Pancreas (tissue), 10 donors: ENCODE results near the gene NUDT14. TPM values are rescaled to one million over a fixed set of nuclear protein-coding genes. Genes with fewer than 3 reads are reported as not detected.

ENCODE experiments used
- ATAC-seq, 4 donors: fragments of 200-7000 bp; cut with Tn5 transposase; one replicate each; pipeline versions ENCODE4 v1.8.0 to v1.9.1; 2020; ENCODE audit warnings: mild to moderate bottlenecking in 4 of 4, moderate library complexity in 4 of 4
- DNase-seq, 6 donors: peaks; one replicate each; pipeline ENCODE4 v3.0.0-alpha.2; 2020
- FAIRE-seq: peaks from 2 replicates; lab custom pipeline; 2012; peaks lifted over from hg19 to GRCh38; lab: Jason Lieb, UNC
- H3K27ac ChIP-seq, 4 donors: fragments of 200-600 bp; sonication (generic); 1 replicate in 3 of 4; 2 replicates in 1 of 4; pipeline versions ENCODE4 v1.5.0 to v1.8.0; 2020
- H3K27me3 ChIP-seq, 4 donors: fragments of 200-600 bp; one replicate each; pipeline ENCODE4 v1.8.0; 2021
- H3K36me3 ChIP-seq, 3 donors: fragments of 200-600 bp; sonication (generic) in 1 of 3; one replicate each; pipeline versions ENCODE4 v1.5.0 to v1.8.0; 2020 to 2021
- H3K4me1 ChIP-seq, 3 donors: fragments of 200-600 bp; one replicate each; pipeline ENCODE4 v1.8.0; 2021
- H3K4me3 ChIP-seq, 4 donors: fragments of 200-600 bp; sonication (generic) in 2 of 4; one replicate each; pipeline versions ENCODE4 v1.5.0 to v1.8.0; 2020 to 2021
- H3K9me3 ChIP-seq, 4 donors: fragments of 200-600 bp; one replicate each; pipeline ENCODE4 v1.8.0; 2021
- WGBS, 2 donors: extraction: QIAGEN DNeasy Blood & Tissue Kit; methylation state at CpG; one replicate each; pipeline ENCODE4 v1.1.7; 2013; 5-methylcytosine and 5-hydroxymethylcytosine counted together
- intact Hi-C, 3 donors: fragments of 100-400 bp; cut with DNase I; formaldehyde crosslinking; loops; one replicate each; pipeline versions ENCODE4 v1.11.1 to v1.14.2; 2022
- polyA plus RNA-seq, 2 donors: library from polyadenylated mRNA; stranded (reverse); fragments of 200-250 nt; gene quantifications; one replicate each; pipeline ENCODE4 v1.2.3, GENCODE V29; 2013
- total RNA-seq, 6 donors: library from RNA; stranded (reverse); fragmentation: NEBNext Ultra II Directional in 4 of 6; extraction: Animal tissue kit (Norgen Biotek cat#: 25700) in 4 of 6; gene quantifications; one replicate each; pipeline versions ENCODE4 v1.2.1 to v1.2.4, GENCODE V29; 2021 to 2023
- TF ChIP-seq, protein P1 (sequence below), 4 donors: fragments of 200-600 bp; sonication (generic) in 3 of 4; IDR thresholded peaks; one replicate each; pipeline versions ENCODE4 v1.5.0 to v1.8.0; 2021; ENCODE audit warnings: antibody characterized with exemption in 4 of 4
- donor health status: healthy with polysubstance abuse.
- donor health status: DM: no; HTN: no; CAD: no; lungs with moderate emphysema.
- donor health status: DM: no; HTN: no; CAD: no.
- donor health status: control.
- donor health status: control.
- donor health status: Bipolar disorder and iron deficiency.
- donor health status: DM: yes; HTN: yes; CAD: no.
- donor health status: DM: no; HTN: no; CAD: no.
- donor health status: DM: no; HTN: no; CAD: no.
- donor health status: DM: yes; HTN: yes; CAD: no.

NUDT14 gene
- total and polyA plus RNA-seq, 8 donors: 24.7 to 64.9 (median 32.6) TPM

DNA sequence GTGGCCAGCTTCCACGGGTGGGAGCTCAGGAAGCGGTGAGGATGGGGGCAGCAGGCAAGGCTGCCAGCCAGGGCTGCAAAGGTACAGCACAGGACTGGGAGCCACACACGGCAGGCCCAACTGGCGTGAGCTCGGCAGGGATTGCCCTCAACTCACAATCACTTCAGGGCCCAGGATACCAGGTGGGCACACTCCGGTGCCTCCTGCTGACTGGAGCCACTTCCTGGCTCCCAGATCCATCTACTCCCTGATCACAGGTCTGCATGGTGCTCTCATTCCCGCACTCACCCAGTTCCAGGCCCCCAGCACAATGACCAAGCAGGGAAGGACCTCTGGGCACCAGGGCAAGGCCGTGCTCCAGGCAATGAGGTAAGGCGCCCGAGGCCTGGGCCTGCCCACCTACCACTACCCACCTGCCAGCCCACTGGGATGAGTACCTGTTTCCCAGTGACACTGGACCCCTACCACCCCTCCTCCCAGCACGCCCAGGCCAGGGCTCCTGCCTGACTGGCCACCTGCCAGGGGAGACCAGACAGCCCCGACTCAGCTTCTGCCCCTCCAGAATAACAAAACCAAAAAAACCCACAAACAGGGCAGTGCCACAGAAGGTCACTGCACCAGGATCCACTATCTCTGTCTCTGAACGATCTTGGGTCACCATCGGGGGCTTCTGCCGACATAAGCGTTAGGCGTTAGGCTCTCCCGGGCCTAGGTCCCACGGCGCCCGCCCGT lies 14.4 kb downstream of the NUDT14 start:
- intact Hi-C loops: loop anchor here in 1 of 3 donors (10.0 kb wide), 1 partner anchor 72 kb away; no protein-coding TSS in a partner anchor
- no peak for DNase-seq
- no peak for ATAC-seq
- H3K9me3 ChIP-seq: no peaks in the 10 kb centered on the region
- TF ChIP-seq, protein P1, sequence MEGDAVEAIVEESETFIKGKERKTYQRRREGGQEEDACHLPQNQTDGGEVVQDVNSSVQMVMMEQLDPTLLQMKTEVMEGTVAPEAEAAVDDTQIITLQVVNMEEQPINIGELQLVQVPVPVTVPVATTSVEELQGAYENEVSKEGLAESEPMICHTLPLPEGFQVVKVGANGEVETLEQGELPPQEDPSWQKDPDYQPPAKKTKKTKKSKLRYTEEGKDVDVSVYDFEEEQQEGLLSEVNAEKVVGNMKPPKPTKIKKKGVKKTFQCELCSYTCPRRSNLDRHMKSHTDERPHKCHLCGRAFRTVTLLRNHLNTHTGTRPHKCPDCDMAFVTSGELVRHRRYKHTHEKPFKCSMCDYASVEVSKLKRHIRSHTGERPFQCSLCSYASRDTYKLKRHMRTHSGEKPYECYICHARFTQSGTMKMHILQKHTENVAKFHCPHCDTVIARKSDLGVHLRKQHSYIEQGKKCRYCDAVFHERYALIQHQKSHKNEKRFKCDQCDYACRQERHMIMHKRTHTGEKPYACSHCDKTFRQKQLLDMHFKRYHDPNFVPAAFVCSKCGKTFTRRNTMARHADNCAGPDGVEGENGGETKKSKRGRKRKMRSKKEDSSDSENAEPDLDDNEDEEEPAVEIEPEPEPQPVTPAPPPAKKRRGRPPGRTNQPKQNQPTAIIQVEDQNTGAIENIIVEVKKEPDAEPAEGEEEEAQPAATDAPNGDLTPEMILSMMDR (IDR thresholded peaks at IDR 0.05): no peak
- no peaks in the 10 kb centered on the region for H3K27me3 ChIP-seq
- FAIRE-seq: no peak
- peak overlapping the region in 2 of 4 donors; percentile 20 to 48 for H3K4me3 ChIP-seq
- H3K27ac ChIP-seq: no peak overlapping the region
- H3K36me3 ChIP-seq: no peaks in the 10 kb centered on the region
- WGBS, 2 donors: 65 to 68% methylated on average over 22 of the region's 22 CpGs
- peaks cover 7 to 17% (median 13%) of the 10 kb centered on the region in 3 donors for H3K4me1 ChIP-seq

DNA sequence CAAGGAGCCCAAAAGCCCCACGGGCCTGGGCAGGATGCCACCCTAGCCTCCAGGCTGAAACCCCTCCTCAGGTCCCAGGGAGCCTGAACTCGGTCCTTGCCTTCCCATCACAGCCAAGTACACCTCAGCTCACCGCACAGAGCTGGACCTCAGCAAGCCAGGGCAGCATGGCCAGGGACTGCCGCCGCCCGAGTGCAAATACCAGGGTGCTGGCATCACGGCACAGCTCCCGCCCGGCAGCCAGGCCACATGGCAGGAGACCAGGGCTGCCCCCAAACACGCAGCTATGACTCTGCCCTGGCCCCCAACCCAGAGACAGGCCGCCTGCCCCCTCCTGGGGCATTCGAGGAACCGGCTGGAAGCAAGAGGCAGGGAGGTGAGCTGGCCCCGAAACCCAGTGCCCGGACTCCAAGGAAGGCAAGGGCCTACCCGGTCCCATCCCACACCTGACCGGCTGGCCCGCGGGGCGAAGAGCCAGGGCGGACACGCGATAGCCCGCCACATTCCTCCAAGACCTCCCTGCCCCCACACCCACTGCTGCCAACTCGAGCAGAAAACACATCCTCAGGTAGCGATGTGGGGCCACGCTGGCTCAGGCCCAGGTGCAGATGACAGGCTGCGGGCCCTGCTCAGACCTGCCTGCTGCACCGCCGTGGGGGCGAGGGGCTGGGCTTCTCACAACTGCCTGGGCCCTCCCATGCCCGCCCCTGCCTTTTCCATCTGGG lies 15.2 kb downstream of the NUDT14 start:
- intact Hi-C loops: loop anchor here in 1 of 3 donors (10.0 kb wide), 1 partner anchor 71 kb away; no protein-coding TSS in a partner anchor
- Histone ChIP-seq H3K27me3 (no peaks in the 10 kb centered on the region), H3K4me1 (peaks cover 3 to 12% (median 11%) of the 10 kb centered on the region in 3 donors), H3K9me3 (no peaks in the 10 kb centered on the region), H3K36me3 (no peaks in the 10 kb centered on the region), H3K27ac (no peak overlapping the region), H3K4me3 (no peak overlapping the region)
- ATAC-seq (no peak), FAIRE-seq (no peak), DNase-seq (peak in 2 of 6 donors; percentile 43 to 55)
- TF ChIP-seq, protein P1 (IDR thresholded peaks at IDR 0.05): no peak
- WGBS, 2 donors: 61 to 69% methylated on average over 32 of the region's 32 CpGs

DNA sequence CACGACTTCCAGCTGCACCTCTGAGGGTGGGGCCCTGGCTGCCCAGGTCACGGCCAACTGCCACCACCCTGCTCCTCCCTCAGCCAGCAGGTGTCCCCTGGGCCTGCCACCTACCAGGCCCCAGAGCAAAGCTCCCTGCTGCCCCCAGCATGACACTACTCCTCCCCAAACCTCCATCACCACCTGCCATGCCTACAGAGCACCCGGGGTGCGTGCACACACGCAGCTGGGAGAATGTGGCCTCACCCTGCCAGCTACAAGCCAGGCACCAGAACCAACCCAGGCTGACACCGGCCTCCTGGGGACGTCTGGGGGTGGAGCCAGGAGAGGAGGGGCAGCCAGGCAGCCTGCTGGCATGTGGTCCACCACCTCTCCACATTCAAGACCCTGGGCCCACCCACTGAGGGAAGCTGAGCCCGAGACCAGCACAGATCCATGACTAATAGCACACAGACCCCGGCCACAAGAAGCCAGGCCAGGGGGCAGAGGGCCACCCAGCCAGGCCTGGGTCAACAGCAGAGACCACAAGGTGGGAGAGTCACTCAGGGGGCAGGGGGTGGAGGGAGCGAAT lies 15.9 kb downstream of the NUDT14 start:
- intact Hi-C loops: loop anchor here in 1 of 3 donors (10.0 kb wide), 1 partner anchor 70 kb away; no protein-coding TSS in a partner anchor
- no peak overlapping the region for H3K4me3 ChIP-seq
- no peaks in the 10 kb centered on the region for H3K27me3 ChIP-seq
- H3K9me3 ChIP-seq: no peaks in the 10 kb centered on the region
- DNase-seq (no peak), ATAC-seq (no peak), FAIRE-seq (no peak)
- no peak overlapping the region for H3K27ac ChIP-seq
- TF ChIP-seq, protein P1 (IDR thresholded peaks at IDR 0.05): no peak
- 51 to 54% methylated on average over 9 to 10 of the region's 10 CpGs for WGBS, 2 donors
- H3K4me1 ChIP-seq: peaks cover 0 to 6% (median 4%) of the 10 kb centered on the region in 3 donors
- no peaks in the 10 kb centered on the region for H3K36me3 ChIP-seq

DNA sequence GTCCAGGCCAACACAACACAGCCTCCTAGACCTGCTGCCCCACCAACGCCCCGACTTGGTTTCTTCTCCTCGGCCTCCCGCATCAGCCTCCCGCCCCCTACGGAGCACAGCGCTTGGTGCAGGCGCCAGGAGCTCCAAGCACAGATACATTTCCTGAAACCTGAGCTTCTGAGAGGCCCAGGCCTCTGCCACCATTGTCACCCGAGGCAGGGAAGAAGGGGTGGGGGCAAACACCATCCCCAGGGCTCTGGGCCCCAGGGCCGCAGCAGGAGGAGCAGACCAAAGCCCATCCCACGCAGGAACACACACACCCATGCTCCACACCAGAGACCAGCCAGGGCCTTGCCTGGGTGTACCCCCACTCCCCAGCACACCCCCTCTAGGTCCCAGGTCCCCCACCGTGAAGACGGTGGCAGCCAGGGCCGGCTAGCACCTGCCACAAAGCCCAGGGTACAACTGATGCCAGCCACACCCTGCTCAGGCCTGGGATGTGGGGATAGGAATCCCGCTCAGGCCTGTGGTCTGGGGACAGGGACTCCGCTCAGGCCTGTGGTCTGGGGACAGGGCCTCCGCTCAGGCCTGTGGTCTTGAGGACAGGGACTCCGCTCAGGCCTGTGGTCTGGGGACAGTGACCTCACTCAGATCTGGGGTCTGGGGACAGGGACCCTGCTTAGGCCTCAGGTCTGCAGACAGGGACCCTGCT lies 17.9 kb downstream of the NUDT14 start:
- DNase-seq (no peak), FAIRE-seq (no peak), ATAC-seq (no peak)
- no peaks in the 10 kb centered on the region for H3K9me3 ChIP-seq
- no peak overlapping the region for H3K4me3 ChIP-seq
- peaks cover 0 to 6% (median 3%) of the 10 kb centered on the region in 3 donors for H3K4me1 ChIP-seq
- H3K27me3 ChIP-seq: no peaks in the 10 kb centered on the region
- H3K27ac ChIP-seq: no peak overlapping the region
- intact Hi-C loops: loop anchor here in 1 of 3 donors (10.0 kb wide), 1 partner anchor 68 kb away; no protein-coding TSS in a partner anchor
- TF ChIP-seq, protein P1 (IDR thresholded peaks at IDR 0.05): no peak
- no peaks in the 10 kb centered on the region for H3K36me3 ChIP-seq
- WGBS, 2 donors: 86 to 91% methylated on average over 18 of the region's 18 CpGs
